NCI-H748 (cell line): ENCODE data around the gene CCDC91.

Experiments used
- DNase-seq: peaks from one replicate; lab custom pipeline; 2025; ENCODE audit not compliant: unreplicated experiment; lab: John Stamatoyannopoulos, UW

Gene CCDC91

DNA sequence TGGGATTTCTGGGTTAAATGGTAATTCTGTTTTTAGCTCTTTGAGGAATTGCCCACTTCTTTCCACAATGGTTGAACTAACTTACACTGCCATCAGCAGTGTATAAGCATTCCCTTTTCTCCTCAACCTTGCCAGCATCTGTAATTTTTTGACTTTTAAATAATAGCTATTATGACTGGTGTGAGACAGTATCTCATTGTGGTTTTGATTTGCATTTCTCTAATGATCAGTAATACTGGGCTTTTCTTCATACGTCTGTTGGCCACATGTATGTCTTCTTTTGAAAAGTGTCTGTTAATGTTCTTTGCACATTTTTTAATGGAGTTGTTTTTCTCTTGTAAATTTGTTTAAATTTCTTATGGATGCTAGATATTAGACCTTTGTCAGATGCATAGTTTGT, 323.7 kb downstream of the CCDC91 start:
- DNase-seq = no peak

DNA sequence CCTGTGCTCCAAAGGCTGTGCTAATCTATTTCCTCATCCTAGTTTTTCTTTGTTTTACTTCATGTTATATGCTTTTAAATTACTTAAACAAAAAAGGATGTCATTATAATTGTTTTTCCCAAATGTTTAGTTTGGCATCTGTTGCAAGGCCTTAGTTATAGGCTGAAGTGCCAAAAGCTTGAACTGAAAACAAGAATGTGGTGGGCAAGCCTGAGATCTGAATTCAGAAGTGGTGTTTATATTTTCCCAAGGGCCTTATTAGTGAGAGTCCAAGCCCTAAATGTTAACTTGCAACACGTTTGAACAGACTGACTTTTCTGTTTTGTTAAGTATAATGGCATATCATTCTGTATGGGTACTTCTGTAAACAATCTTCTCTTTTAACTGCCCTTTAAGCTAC, 326.8 kb downstream of the CCDC91 start:
- no peak for DNase-seq

DNA sequence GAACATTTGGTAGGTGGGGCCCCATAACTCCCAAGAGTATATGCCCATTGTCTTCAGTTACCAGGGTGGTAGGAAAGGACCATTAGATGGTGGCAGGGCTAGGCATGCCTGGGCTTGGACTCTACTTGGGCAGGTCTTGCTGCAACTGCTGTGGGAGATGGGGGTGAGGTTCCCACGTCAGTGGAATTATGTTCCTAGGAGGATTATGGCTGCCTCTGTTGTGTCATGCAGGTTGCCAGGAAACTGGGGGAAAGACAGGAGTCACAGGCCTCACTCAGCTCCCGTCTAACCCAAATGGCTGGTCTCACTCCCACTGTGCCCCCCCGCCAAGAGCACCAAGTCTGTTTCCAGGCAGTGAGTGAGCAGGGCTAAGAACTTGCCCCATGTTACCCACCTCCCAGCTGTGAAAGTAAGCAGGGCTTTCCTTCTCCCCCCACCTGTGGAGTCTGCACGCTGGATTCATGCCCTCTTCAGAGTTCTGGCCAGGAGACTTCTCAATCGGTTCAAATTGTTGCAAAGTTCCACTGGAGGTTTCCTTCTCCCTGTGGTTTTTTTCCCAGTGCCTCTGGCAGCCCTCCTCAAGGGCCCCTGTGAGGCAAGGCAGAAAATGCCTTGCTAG, 337.5 kb downstream of the CCDC91 start:
- DNase-seq = no peak

DNA sequence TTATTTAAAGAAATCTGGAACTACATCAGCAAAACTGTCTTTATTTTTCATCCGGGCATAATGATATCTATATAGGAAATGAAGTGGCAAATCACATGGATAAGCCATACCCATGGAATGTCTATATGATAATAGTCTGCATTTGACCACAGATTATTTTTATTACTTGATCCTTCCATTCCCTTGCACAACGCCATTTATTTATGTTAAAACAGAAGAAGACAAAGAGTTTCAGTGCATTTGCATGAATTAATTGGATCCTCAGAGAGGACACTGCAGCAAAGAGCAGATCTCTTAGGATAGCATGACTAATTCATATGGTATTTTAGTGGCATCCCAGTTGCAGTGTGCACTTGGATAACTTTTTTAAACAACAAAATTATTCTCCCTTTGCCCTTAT, 345.0 kb downstream of the CCDC91 start:
- no peak for DNase-seq

DNA sequence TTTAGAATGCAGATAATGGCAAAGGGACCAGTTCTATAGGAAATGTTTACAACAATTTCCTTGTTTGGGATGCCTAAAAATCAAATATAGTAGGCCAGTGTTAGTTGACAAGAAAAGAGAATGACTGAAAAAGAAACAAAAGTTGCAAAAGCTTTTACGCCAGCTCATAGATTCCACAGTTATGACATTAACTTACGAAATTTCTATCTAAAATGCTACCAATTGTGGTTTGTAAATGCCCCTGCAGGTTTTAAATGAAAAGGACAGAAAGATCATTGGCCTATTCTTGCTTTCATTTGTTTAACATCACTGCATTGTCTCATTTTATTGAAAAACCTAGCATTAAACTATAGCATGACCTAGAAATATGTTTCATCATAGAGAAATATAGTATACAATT, 345.8 kb downstream of the CCDC91 start:
- no peak for DNase-seq

DNA sequence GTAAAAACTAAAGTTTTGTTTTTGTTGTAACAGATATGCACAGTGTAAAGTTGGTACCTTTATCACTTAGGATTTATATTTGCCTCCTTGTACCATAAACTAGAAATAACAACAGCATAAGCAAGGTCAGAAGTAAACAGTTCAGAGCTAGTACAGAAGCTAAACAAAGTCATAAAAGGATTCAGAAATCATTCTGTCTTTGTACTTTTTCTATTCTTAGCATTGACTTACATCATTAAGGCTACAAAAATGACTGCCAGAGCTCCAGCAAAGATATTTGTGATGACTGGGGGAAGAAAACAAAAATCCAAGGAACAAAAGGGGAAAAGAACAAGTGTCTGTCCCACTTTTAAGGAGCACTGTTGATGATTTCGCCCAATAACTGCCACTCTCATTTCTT, 347.2 kb downstream of the CCDC91 start:
- DNase-seq = no peak

DNA sequence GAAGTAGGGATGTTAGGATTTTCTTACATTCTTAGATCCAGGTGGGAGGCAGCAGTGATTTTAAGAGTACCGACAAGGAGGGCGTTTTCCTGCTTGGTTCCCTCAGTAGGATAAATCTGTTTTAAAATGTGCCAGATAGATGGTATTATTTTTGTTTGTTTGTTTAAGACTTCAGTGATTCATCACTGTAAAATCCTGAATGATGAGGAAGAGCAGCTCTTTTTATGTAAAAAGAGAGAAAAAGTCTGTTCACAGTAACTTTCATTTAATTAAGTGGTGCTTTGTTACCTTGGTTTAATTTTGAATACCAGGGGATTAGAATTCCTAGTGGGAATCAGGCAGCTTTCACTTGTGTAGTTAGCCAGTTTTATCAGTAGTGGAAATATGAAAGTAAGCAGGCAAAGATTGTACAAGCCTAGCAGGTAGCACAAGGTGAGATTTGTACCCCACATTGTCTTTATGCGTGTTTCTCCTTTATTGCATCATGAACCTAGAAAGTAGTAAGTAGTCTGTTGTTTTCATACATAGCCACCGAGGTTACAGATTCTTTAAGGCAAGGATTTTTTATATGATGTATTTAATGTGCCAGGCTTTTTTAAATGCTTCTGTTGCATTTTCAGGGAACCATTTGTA, 349.6 kb downstream of the CCDC91 start:
- DNase-seq = no peak

DNA sequence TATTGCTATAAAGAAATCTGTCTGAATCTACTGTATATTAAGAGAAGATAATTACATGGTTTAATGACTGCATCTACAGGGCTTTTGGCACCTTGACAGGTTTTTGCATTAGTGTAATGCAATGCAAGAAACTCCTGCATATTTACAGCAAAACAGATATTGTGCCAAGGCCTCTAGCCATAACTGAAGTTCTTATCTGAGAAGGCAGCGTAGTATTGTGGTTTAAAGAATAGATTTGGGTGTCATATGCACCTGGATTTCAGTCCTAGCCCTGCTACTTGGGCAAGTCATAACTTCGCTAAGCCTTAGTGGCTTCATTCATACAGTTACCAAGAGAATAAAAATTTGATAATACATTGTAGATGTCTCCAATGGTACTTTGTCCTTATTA, 350.1 kb downstream of the CCDC91 start:
- DNase-seq = no peak

DNA sequence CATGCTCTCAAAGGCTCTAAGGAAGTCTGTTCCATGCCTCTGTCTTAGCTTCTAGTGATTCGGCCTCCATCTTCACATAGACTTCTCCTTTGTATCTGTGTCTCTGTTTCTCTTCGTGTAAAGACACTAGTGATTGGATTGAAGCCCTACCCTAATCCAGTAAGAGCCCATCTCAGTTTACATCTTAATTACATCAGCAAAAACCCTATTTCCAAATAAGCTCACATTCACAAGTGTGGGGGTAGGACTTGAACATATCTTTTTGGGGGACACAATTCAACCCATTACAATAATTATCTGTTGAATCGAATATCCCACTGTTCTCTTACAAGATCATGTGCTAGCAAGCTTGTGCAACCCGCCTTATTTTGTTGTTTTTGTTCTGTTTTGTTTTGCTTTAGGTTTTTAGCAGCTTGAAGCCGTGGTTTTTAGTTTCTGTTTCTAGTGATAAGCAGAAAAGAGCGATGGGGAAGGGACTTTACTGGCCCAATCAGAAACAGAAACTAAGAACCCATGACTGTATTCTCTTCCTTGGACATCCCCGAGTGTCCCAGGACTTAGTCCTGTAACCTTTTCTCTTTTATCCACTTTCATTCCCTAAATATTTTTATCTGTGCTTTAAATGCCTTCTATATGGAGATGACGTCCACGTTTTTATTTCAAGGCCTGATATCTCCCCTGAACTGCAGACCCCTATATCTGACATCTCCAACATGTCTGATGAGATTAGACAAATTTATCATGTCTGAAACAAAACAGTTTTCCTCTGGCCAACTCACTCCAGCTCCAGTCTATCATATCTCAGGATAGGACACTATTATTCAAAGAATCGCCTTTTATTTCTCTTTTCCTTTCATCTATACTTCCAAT, 353.0 kb downstream of the CCDC91 start:
- DNase-seq = no peak

DNA sequence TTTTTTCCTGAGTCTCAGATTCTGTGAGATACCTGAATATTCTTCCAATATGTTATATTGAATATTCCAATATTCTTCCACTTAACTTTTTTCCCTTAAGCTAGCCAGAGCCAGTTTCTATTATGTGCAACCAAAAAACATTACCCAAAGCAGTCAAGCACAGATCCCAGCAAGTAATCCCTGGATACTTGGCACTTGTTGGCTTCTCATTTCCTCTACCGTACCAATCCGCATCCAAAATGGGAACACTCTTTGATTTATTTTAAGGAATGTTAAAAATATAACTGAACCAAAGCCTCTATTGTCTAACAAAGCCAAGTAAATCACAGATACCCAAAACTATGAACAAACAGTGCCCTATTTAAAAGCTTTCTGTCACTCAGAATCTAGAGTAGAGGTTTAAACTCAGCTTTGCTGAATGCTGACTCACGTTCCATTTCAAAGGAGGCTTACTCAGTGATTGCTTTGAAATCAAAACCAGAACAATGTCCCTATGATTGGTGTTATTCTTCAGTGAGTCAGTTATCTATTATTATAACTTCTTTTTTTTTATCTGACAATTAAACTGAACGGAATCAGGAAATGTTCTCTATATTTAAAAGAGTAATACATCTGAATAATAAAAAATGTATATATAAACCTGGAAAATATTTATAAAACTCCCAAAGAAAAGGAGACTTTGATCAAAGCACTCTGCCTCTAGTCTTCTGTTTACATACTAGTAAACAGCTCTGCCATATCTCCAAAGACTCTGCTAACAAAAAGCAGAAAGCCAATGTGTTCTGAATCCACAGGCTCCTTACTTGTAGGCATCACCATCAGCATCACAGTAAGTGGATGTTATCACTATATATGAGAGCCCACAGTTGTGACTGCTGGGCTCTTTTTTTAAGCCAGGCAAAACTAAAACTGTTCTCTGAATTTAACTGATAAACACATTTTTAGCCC, 360.8 kb downstream of the CCDC91 start:
- DNase-seq = no peak

DNA sequence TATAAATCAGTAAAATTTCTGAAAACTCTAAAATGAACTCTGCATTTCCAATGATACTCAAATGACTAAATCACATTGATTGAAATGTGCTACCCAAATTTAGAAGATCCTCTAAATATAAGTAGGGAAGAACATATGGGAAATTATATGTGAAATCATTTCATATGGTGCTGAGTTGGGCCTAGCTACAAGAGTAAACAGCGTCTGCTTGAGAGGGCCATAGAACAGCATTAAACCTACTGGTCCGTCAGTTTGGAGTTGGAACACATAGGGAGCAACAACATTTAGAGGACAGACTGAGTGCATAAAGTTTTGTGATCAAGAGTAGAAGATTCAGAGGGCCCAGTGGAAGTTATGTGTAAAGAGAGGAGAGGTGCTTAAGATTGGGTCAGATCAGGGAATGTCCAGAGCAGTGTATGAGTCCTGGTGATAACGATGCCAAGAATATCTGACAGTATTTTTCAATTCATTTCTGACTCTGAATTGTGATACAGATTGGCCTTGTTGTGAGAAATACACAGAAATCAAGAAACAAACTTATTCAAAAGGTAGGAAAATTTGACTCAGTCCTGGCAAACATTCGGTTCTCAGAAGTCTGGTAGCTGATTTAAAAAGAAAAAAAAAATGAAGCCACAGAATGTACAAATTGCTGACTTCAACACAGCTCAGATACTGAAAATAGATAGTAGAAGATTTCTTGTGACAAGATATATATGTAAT, 362.2 kb downstream of the CCDC91 start:
- DNase-seq = no peak

DNA sequence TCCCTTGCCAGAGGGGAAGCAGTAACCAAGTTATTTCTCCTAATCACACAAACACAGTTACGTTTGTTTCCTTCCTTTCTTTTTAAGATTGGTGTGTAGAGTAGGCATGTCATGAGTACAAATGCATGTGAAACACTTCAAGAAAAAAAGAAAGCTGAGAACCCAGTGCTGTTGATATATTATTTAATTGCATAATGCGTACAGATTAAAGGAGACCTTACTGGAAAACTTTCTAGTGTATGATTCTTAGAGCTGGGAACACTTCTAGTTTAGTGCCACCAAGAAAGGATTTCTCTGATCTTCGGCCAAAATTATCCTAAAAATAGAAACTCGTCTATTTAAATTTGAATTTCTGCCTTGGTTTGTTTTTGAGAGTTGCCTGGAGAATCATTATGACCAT, 365.5 kb downstream of the CCDC91 start:
- no peak for DNase-seq

DNA sequence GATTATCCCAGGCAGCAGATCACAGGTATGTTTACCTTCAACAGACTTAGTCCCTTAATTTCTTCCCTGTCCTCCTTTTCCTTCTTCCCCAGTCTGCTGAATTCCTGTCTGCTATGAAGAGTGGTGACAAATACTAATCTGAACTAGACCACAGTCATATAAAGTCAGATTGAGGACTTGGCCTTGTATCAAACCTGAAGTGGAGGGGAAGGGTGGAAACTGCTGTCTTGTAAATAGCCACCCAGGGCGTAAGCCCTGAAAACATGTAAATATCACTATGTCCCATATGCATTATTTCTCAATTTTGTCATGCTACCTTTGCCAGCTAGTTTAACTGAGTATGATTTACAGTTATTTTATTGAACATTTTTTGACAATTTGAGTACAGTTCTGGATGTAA, 368.0 kb downstream of the CCDC91 start:
- no peak for DNase-seq

DNA sequence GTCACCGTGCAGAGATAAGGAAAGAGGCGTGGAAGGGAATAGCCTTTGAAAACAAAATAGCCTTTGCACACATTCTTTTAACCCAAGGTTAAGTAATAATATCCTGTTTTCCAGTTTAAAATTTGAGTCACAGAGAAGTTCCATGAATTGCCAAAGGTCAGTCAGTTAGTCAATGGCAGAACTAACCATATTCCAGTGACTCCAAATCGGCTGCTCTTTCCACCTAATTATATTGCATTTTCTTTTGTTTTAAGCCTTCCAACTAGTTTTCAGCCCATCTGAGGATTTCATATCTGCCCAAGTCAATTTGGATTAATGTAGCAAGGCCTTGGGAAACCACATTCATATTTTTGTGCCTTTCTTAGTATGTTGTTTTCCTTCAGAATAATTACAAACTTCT, 373.0 kb downstream of the CCDC91 start:
- DNase-seq = no peak

DNA sequence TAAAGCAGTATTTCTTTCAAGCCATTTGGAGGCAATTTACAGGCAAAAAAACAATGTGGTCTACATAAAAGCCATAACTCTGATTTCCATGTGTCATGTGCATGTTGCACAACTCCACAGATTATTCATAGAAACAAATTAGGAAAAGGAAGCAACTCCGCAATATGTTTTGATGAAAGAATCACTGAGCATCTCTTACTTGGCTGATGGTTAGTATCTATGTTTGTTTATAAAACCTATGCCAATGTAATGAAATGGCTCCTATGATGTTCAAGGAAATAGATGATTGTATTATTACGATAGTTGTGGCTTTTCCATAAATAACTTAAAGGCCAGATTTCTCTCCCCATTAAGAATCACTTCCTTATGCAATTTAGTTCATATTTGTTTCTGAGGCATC, 373.7 kb downstream of the CCDC91 start:
- no peak for DNase-seq

DNA sequence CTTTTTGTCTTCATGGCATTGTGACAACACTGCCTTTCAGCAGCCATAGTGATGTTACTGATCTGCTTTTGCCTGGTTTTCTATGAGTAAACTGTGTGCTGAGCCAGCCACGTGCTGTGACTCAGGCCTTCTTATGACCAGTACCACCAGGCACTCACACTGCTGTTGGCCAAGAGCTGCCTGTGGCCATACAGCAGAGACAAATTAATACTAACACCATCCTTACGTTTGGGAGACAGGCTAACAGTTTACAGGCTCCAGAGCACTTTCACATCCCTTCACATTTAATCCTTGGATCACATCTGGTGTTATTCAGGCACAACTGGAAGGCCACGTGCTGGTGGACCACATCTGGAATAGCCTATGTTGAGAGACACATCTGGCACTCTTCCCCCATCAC, 377.9 kb downstream of the CCDC91 start:
- DNase-seq = no peak

DNA sequence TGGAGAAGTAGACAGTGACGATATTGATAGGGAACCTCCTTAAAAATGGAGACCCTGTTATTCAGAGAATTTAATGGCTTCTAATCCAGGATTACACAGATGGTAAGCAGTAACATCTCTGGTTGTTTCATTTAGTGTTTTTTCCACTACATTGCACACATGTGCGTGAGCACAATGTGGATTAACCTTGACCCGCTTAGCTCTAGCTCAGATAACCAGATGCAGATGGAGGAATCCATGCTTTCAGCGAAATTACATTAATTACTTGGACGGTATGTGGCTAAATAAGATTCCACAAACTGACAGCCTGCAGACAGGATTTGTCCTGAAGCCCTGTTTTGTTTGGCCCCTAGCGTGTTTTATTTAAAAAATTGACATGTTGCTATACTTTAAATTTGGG, 378.4 kb downstream of the CCDC91 start:
- DNase-seq = no peak

DNA sequence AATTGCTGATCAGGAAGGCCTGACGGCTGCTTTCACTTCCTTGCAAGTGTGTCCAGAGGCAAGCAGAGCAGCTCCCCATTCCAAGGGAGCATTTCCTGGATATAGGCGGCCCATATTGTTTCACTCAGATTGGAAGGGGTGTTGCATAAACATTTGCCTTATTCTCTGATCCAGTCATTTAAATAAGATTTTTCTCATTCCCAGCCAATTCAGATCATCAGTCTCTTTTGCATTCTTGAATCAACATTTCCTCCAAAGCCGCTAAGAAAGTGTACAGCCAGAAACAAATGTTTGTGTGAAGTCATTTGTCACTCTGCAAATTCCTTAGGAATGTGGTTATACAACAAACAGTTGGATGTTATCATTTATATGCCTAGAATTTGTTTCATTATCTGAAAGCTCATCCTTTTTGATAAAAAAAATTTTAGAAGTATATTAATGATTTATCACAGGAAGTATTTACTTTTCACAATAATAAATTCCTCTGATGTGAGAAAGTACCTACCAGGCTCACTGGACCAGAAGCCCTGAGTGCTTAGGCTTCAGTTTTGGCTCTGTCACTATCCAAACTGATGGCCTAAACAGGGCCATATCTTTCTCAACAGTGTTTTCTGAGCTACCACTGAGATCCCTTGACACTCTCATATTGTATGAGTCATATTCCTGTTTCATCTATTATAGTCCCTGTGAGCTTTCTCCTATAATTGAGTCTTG, 379.6 kb downstream of the CCDC91 start:
- DNase-seq = no peak

DNA sequence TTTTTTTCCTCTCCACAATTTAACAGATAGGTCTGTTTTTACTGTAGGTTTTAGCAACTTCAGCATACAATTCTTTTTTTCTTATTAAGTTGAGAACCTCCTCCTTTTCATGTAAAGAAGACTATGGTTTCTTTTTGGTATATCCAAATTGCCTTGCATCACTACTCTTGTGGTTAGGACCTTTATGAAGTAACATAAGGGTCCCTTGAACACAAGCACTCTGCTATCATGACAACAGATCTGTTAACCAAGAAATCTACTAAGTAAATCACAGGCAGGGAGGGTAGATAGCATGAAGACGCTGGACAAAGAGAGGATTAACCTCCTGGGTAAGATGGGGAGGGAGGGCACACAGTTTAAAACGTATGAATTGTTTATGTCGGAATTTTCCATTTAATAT, 380.6 kb downstream of the CCDC91 start:
- DNase-seq = no peak
